Measurements from ENCODE around the gene RGS17.

DNA sequence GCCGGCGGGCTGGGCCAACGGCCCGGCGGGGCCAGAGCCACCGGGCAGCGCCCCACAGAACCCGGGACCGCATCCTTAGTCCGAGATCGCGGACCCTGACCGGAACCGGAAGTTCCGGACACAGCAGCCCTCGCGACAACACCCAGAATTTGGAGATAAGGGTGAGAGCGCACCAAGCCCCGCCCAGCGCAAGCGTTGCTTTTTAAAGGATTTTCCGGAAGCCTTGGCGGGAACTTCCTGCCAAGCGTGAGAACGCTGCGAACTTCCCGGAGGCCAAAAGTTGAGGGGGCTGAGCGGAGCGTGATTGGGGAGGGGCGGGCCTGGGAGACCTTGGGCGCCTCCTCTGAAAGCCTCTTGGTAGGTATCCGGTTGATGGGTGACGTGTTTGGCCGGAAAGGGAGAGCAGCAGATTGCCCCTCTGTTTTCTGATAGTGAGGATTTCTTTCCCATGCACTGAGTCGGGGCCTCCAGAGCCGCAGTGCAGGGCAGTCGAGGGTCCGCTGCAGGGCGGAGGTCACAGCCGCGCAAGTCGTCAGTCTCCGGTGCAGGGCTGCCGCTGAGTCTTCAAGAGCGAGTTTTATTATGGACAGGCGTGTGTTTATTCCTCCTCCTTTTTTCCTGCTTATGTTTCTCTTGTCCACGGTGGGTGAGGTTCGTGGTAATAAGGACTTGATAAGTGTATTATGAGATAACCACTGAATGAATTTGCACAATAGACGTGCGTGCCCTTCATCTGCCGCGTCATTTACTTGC, 128.3 kb downstream of the RGS17 start, which contains the start of gene MTRF1L:
- no peak for TF ChIP-seq REST (IDR thresholded peaks at IDR 0.05; ENCODE audit: low read depth)
- TF ChIP-seq, protein P1, sequence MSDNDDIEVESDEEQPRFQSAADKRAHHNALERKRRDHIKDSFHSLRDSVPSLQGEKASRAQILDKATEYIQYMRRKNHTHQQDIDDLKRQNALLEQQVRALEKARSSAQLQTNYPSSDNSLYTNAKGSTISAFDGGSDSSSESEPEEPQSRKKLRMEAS (IDR thresholded peaks at IDR 0.05): 0 out of 2 replicates have a peak, but pooled peaks have one; percentile 16
- TF ChIP-seq NFIC (IDR thresholded peaks at IDR 0.05): no peak
